ENCODE results near the gene ZBTB25. TPM values are rescaled to one million over a fixed set of nuclear protein-coding genes. Genes with fewer than 3 reads are reported as not detected.

The ZBTB25 gene
- total and polyA plus RNA-seq, 10 of the 15 experiments (the other 5 are each of a cell fraction or from before 2014, with no cell fraction given) = 4.1 to 33.9 (median 9.7) TPM

DNA sequence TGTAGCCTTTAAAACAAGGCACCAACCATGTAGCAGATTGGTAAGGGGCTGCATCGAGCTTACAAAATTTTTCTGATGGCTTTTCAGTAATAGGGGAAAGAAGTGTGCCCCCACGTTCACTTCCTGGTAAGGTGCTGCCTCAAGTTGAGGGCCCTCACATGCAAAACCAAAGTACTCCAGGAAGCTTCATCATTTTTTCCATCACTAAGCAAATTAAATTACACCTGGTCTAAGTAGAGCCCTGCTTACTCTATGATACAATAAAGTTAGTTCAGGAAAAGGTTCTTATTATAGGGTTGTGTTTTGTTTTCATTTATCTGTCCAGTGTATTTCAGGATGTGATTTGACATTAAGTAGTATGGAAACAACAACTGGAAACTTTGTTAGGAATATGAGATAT, 53.4 kb downstream of the ZBTB25 start:
- Histone ChIP-seq H3K4me2 (ENCODE audit: control insufficient read depth, insufficient read depth) (no peak overlapping the region), H3K9me3 (replicated peaks; ENCODE audit: control insufficient read depth, insufficient read depth, low read length) (no peaks in the 10 kb centered on the region), H4K20me1 (ENCODE audit: control insufficient read depth, insufficient read depth) (no peaks in the 10 kb centered on the region), H3K27me3 (replicated peaks in 1 of 2; ENCODE audit: control insufficient read depth in 2 of 2, insufficient read depth in 2 of 2, low read length in 1 of 2) (no peaks in the 10 kb centered on the region), H3K27ac (ENCODE audit: control insufficient read depth, insufficient read depth) (peak overlapping the region; percentile 17; the same call in 1 of the 2 replicates), H2AFZ (ENCODE audit: control insufficient read depth, low read depth, low read length) (no peak overlapping the region), H3K4me1 (ENCODE audit: control insufficient read depth, insufficient read depth, low read length) (peaks cover 9% of the 10 kb centered on the region), H3K9ac (ENCODE audit: control insufficient read depth, insufficient read depth, low read length) (no peak overlapping the region), H3K4me3 (no peak overlapping the region), H3K79me2 (ENCODE audit: control insufficient read depth, insufficient read depth, low read length) (no peaks in the 10 kb centered on the region; the same call in 1 of the 2 replicates), H3K36me3 (ENCODE audit: control insufficient read depth in 2 of 2, insufficient read depth in 2 of 2, low read length in 1 of 2) (peaks cover 14 to 30% of the 10 kb centered on the region in 2 experiments)
- intact Hi-C loops (cut with micrococcal nuclease; ENCODE audit: unreplicated experiment) (no loop called here), in situ Hi-C loops (cut with MboI) (no loop called here)
- BruUV-seq (replicated peaks) = no TSS peak
- ChIA-PET CTCF (interaction anchor here (0.6 to 7.9 kb wide), 5 partner anchors 10 to 228 kb away, joined by 3 to 60 read pairs (median 4); partner anchors contain the start of gene AKAP5), POLR2A (interaction anchor here (0.7 to 1.5 kb wide), 2 partner anchors 14 to 52 kb away, joined by 3 to 4 read pairs; no protein-coding TSS in a partner anchor), RAD21 (ENCODE audit: unreplicated experiment) (interaction anchor here (2.1 kb wide), 1 partner anchor 18 kb away, joined by 6 read pairs; no protein-coding TSS in a partner anchor), SMC1A (ENCODE audit: uncharacterized antibody, unreplicated experiment) (interaction anchor here (0.6 to 8.2 kb wide), 3 partner anchors 14 to 26 kb away, joined by 3 to 95 read pairs (median 5); partner anchors contain the start of gene AKAP5)
- 0% methylated on average over 2 of the region's 2 CpGs for WGBS (ENCODE audit: insufficient coverage, insufficient replicate concordance, low lambda C conversion rate, missing lambda C conversion rate)
- no peak for ATAC-seq
- no peak for DNase-seq (ENCODE audit: low read depth, low spot score)
- no peak for FAIRE-seq
- no peak for TF ChIP-seq HCFC1 (IDR thresholded peaks at IDR 0.05; ENCODE audit: low read length)
- TF ChIP-seq BHLHE40 (IDR thresholded peaks at IDR 0.05; ENCODE audit: borderline replicate concordance in 1 of 2, low read depth in 2 of 2, low read length in 1 of 2) = peak in 1 of 2 experiments; percentile 36; a peak in 2 of 4 replicates
- TF ChIP-seq, protein P1, sequence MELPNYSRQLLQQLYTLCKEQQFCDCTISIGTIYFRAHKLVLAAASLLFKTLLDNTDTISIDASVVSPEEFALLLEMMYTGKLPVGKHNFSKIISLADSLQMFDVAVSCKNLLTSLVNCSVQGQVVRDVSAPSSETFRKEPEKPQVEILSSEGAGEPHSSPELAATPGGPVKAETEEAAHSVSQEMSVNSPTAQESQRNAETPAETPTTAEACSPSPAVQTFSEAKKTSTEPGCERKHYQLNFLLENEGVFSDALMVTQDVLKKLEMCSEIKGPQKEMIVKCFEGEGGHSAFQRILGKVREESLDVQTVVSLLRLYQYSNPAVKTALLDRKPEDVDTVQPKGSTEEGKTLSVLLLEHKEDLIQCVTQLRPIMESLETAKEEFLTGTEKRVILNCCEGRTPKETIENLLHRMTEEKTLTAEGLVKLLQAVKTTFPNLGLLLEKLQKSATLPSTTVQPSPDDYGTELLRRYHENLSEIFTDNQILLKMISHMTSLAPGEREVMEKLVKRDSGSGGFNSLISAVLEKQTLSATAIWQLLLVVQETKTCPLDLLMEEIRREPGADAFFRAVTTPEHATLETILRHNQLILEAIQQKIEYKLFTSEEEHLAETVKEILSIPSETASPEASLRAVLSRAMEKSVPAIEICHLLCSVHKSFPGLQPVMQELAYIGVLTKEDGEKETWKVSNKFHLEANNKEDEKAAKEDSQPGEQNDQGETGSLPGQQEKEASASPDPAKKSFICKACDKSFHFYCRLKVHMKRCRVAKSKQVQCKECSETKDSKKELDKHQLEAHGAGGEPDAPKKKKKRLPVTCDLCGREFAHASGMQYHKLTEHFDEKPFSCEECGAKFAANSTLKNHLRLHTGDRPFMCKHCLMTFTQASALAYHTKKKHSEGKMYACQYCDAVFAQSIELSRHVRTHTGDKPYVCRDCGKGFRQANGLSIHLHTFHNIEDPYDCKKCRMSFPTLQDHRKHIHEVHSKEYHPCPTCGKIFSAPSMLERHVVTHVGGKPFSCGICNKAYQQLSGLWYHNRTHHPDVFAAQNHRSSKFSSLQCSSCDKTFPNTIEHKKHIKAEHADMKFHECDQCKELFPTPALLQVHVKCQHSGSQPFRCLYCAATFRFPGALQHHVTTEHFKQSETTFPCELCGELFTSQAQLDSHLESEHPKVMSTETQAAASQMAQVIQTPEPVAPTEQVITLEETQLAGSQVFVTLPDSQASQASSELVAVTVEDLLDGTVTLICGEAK (IDR thresholded peaks at IDR 0.05; ENCODE audit: borderline replicate concordance) = peak; percentile 67; the same call in 1 of the 2 replicates
- TF ChIP-seq CHD4 (IDR thresholded peaks at IDR 0.05) = no peak
- peak; percentile 52 for TF ChIP-seq ATF7 (IDR thresholded peaks at IDR 0.05; ENCODE audit: low read depth)
- TF ChIP-seq, protein P2, sequence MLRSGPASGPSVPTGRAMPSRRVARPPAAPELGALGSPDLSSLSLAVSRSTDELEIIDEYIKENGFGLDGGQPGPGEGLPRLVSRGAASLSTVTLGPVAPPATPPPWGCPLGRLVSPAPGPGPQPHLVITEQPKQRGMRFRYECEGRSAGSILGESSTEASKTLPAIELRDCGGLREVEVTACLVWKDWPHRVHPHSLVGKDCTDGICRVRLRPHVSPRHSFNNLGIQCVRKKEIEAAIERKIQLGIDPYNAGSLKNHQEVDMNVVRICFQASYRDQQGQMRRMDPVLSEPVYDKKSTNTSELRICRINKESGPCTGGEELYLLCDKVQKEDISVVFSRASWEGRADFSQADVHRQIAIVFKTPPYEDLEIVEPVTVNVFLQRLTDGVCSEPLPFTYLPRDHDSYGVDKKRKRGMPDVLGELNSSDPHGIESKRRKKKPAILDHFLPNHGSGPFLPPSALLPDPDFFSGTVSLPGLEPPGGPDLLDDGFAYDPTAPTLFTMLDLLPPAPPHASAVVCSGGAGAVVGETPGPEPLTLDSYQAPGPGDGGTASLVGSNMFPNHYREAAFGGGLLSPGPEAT (IDR thresholded peaks at IDR 0.05; ENCODE audit: low read depth) = no peak

Data from GM12878 (cell line).